Right lobe of liver (tissue), 4 donors: Measurements from ENCODE around the gene FABP3.

Experiments used
- CTCF ChIP-seq, 4 donors: fragments of 200-600 bp in 3 of 4; fragments of 450-650 bp in 1 of 4; IDR thresholded peaks; one replicate each; pipeline versions ENCODE4 v1.5.1 to v1.8.0; 2016 to 2022; ENCODE audit warnings: antibody characterized with exemption in 4 of 4, mild to moderate bottlenecking in 2 of 4
- POLR2A ChIP-seq: fragments of 450-650 bp; IDR thresholded peaks from one replicate; pipeline ENCODE4 v1.6.1; 2017; ENCODE audit warnings: antibody characterized with exemption, mild to moderate bottlenecking
- donor health status: DM: no; HTN: no; CAD: no.
- donor health status: DM: no; HTN: no; CAD: no.
- donor health status: DM: no; HTN: yes; CAD: no.

- TF ChIP-seq POLR2A (no peak), CTCF (IDR thresholded peaks at IDR 0.05) (no peak)
Measured at GRCh38 chr1:31345635-31346034, 27.2 kb downstream of the FABP3 start.
